ENCODE measurements around the gene SNAI3. TPM values are rescaled to one million over a fixed set of nuclear protein-coding genes. Genes with fewer than 3 reads are reported as not detected.

The SNAI3 gene
- total and polyA plus RNA-seq, 2 experiments from 2014 or later = 10.3 to 19.4 TPM

- Mint-ChIP-seq H3K9me3 (peaks cover 10% of the 10 kb centered on the region), H3K4me3 (no peak overlapping the region), H3K4me1 (peaks cover 6% of the 10 kb centered on the region; the same call in 2 of the 3 replicates), H3K27ac (no peak overlapping the region), H3K36me3 (ENCODE audit: low read depth) (peaks cover 10% of the 10 kb centered on the region), H3K27me3 (ENCODE audit: insufficient read depth, low read depth, poor library complexity) (peaks cover 18% of the 10 kb centered on the region)
- no peak overlapping the region for H3K4me3 ChIP-seq
- H3K27ac ChIP-seq (ENCODE audit: low read depth) = no peak overlapping the region
- no peaks in the 10 kb centered on the region for H3K9me2 ChIP-seq (ENCODE audit: insufficient read depth)
- H2AFZ ChIP-seq = no peak overlapping the region
- no peaks in the 10 kb centered on the region; the same call in 1 of the 2 replicates for H3K36me3 ChIP-seq (ENCODE audit: insufficient read depth)
- no peaks in the 10 kb centered on the region; the same call in 1 of the 2 replicates for H4K20me1 ChIP-seq (replicated peaks; ENCODE audit: insufficient read depth)
- H3K4me2 ChIP-seq = peak overlapping the region; percentile 57; the same call in 1 of the 2 replicates
- DNase-seq (ENCODE audit: low spot score) (peak; percentile 93), ATAC-seq (peak; percentile 98)
- peaks cover 5% of the 10 kb centered on the region; the same call in 1 of the 2 replicates for H3K4me1 ChIP-seq (ENCODE audit: insufficient read depth)
- H3F3A ChIP-seq (replicated peaks; ENCODE audit: low read depth) = 0 out of 2 replicates have a peak, but pooled peaks cover 11% of the 10 kb centered on the region
- TF ChIP-seq POLR2AphosphoS5 (IDR thresholded peaks at IDR 0.05; ENCODE audit: low read depth) = no peak
- peak; percentile 56 to 75 for TF ChIP-seq CTCF (conservative IDR thresholded peaks at IDR 0.05; ENCODE audit: low read depth in 2 of 2)
- no peak for TF ChIP-seq ZNF331 (CRISPR knock-in tag; IDR thresholded peaks at IDR 0.05; ENCODE audit: low read depth)
- no peaks in the 10 kb centered on the region for H3K79me2 ChIP-seq (replicated peaks; ENCODE audit: insufficient read depth)
- no peaks in the 10 kb centered on the region for H3K27me3 ChIP-seq (ENCODE audit: insufficient read depth)
These were observed 13.5 kb downstream of the SNAI3 start for GRCh38 chr16:88672776-88673175.

- Histone ChIP-seq H2AFZ (no peak overlapping the region), H3K27me3 (ENCODE audit: insufficient read depth) (no peaks in the 10 kb centered on the region), H3K27ac (ENCODE audit: low read depth) (no peak overlapping the region), H3K4me1 (ENCODE audit: insufficient read depth) (peaks cover 5% of the 10 kb centered on the region; the same call in 1 of the 2 replicates), H3K36me3 (ENCODE audit: insufficient read depth) (no peaks in the 10 kb centered on the region; the same call in 1 of the 2 replicates), H3F3A (replicated peaks; ENCODE audit: low read depth) (0 out of 2 replicates have a peak, but pooled peaks cover 11% of the 10 kb centered on the region), H4K20me1 (replicated peaks; ENCODE audit: insufficient read depth) (no peaks in the 10 kb centered on the region; the same call in 1 of the 2 replicates), H3K9me2 (ENCODE audit: insufficient read depth) (no peaks in the 10 kb centered on the region), H3K79me2 (replicated peaks; ENCODE audit: insufficient read depth) (no peaks in the 10 kb centered on the region), H3K4me3 (no peak overlapping the region), H3K4me2 (no peak overlapping the region)
- H3K27ac Mint-ChIP-seq = no peak overlapping the region; the same call in 1 of the 2 replicates
- ATAC-seq (no peak), DNase-seq (ENCODE audit: low spot score) (no peak)
- no peak overlapping the region for H3K4me3 Mint-ChIP-seq
- peaks cover 14% of the 10 kb centered on the region for H3K9me3 Mint-ChIP-seq
- H3K27me3 Mint-ChIP-seq (ENCODE audit: insufficient read depth, low read depth, poor library complexity) = peaks cover 20% of the 10 kb centered on the region
- peaks cover 6% of the 10 kb centered on the region; the same call in 2 of the 3 replicates for H3K4me1 Mint-ChIP-seq
- peaks cover 16% of the 10 kb centered on the region for H3K36me3 Mint-ChIP-seq (ENCODE audit: low read depth)
- TF ChIP-seq ETS1 (IDR thresholded peaks at IDR 0.05) (no peak), ZNF462 (CRISPR knock-in tag; IDR thresholded peaks at IDR 0.05) (no peak), CTCF (conservative IDR thresholded peaks at IDR 0.05; ENCODE audit: low read depth in 2 of 2) (no peak), CREB1 (CRISPR knock-in tag; IDR thresholded peaks at IDR 0.05; ENCODE audit: low read depth) (no peak), NANOG (IDR thresholded peaks at IDR 0.05; ENCODE audit: borderline replicate concordance) (no peak), EZH2 (IDR thresholded peaks at IDR 0.05; ENCODE audit: low read depth, unreplicated experiment) (no peak), ZNF331 (CRISPR knock-in tag; IDR thresholded peaks at IDR 0.05; ENCODE audit: low read depth) (no peak), EZH2phosphoT487 (IDR thresholded peaks at IDR 0.05; ENCODE audit: unreplicated experiment) (no peak)
These were observed 14.5 kb downstream of the SNAI3 start for GRCh38 chr16:88671806-88672205.

Data from GM23338 (cell line).